ENCODE data around the gene RERE. TPM values are rescaled to one million over a fixed set of nuclear protein-coding genes. Genes with fewer than 3 reads are reported as not detected.

The RERE gene
- total RNA-seq, 1 donor from 2014 or later: 64.6 TPM

GRCh38 chr1:8540261-8540941 is 277.0 kb downstream of the RERE start:
- no peak for DNase-seq (ENCODE audit: low spot score in 2 of 2)
- peak overlapping the region; percentile 38 to 67 for H3K27ac ChIP-seq
- intact Hi-C loops (cut with DNase I): no loop called here
- TF ChIP-seq, protein P1, sequence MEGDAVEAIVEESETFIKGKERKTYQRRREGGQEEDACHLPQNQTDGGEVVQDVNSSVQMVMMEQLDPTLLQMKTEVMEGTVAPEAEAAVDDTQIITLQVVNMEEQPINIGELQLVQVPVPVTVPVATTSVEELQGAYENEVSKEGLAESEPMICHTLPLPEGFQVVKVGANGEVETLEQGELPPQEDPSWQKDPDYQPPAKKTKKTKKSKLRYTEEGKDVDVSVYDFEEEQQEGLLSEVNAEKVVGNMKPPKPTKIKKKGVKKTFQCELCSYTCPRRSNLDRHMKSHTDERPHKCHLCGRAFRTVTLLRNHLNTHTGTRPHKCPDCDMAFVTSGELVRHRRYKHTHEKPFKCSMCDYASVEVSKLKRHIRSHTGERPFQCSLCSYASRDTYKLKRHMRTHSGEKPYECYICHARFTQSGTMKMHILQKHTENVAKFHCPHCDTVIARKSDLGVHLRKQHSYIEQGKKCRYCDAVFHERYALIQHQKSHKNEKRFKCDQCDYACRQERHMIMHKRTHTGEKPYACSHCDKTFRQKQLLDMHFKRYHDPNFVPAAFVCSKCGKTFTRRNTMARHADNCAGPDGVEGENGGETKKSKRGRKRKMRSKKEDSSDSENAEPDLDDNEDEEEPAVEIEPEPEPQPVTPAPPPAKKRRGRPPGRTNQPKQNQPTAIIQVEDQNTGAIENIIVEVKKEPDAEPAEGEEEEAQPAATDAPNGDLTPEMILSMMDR (IDR thresholded peaks at IDR 0.05): no peak
- H3K9me3 ChIP-seq: no peaks in the 10 kb centered on the region
- H3K4me3 ChIP-seq: no peak overlapping the region
- H3K36me3 ChIP-seq: no peaks in the 10 kb centered on the region
- H3K27me3 ChIP-seq: no peaks in the 10 kb centered on the region
- peaks cover 4 to 10% of the 10 kb centered on the region in 2 donors for H3K4me1 ChIP-seq

- no peaks in the 10 kb centered on the region for H3K27me3 ChIP-seq
- H3K9me3 ChIP-seq: no peaks in the 10 kb centered on the region
- H3K36me3 ChIP-seq: no peaks in the 10 kb centered on the region
- H3K27ac ChIP-seq: peak overlapping the region in 1 of 2 donors; percentile 38
- H3K4me3 ChIP-seq: no peak overlapping the region
- TF ChIP-seq, protein P1 (IDR thresholded peaks at IDR 0.05): no peak
- intact Hi-C loops (cut with DNase I): no loop called here
- peaks cover 4 to 10% of the 10 kb centered on the region in 2 donors for H3K4me1 ChIP-seq
- no peak for DNase-seq (ENCODE audit: low spot score in 2 of 2)
Observed at GRCh38 chr1:8539683-8540082, 277.8 kb downstream of the RERE start.

DNA sequence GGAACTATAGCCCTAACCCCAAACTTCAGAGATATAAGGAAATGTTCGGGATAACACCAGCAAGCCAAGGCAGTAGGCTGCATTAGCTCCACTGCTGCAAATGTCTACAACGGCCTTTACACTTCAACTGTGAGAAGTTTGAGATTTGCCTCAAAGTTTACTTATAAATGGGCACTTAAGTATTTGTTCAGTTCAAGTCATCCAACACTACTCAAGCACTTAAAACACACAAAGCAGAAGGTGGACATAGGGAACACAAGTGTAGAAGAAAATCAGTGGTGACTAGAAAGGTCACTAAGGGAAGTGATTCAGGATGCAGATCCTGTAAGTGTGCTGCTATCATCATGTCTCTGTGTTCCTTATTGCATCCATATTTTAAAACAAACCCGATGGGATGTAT is 278.9 kb downstream of the RERE start:
- H3K9me3 ChIP-seq: no peaks in the 10 kb centered on the region
- no peaks in the 10 kb centered on the region for H3K36me3 ChIP-seq
- intact Hi-C loops (cut with DNase I): no loop called here
- no peak overlapping the region for H3K4me3 ChIP-seq
- DNase-seq (ENCODE audit: low spot score in 2 of 2): no peak
- H3K4me1 ChIP-seq: peaks cover 4 to 10% of the 10 kb centered on the region in 2 donors
- no peaks in the 10 kb centered on the region for H3K27me3 ChIP-seq
- H3K27ac ChIP-seq: no peak overlapping the region
- TF ChIP-seq, protein P1 (IDR thresholded peaks at IDR 0.05): no peak

GRCh38 chr1:8537991-8538390 is 279.4 kb downstream of the RERE start:
- Histone ChIP-seq H3K36me3 (no peaks in the 10 kb centered on the region), H3K4me1 (peaks cover 4 to 10% of the 10 kb centered on the region in 2 donors), H3K27ac (no peak overlapping the region), H3K27me3 (no peaks in the 10 kb centered on the region), H3K4me3 (no peak overlapping the region), H3K9me3 (no peaks in the 10 kb centered on the region)
- TF ChIP-seq, protein P1 (IDR thresholded peaks at IDR 0.05): no peak
- intact Hi-C loops (cut with DNase I): no loop called here
- DNase-seq (ENCODE audit: low spot score in 2 of 2): no peak

- intact Hi-C loops (cut with DNase I): no loop called here
- Histone ChIP-seq H3K36me3 (no peaks in the 10 kb centered on the region), H3K27ac (no peak overlapping the region), H3K4me3 (no peak overlapping the region), H3K4me1 (peaks cover 4 to 10% of the 10 kb centered on the region in 2 donors), H3K9me3 (no peaks in the 10 kb centered on the region), H3K27me3 (no peaks in the 10 kb centered on the region)
- no peak for DNase-seq (ENCODE audit: low spot score in 2 of 2)
- TF ChIP-seq, protein P1 (IDR thresholded peaks at IDR 0.05): no peak
Observed at GRCh38 chr1:8536515-8536914, 280.9 kb downstream of the RERE start.
